Measurements from ENCODE around the gene HSPG2. TPM values are rescaled to one million over a fixed set of nuclear protein-coding genes. Genes with fewer than 3 reads are reported as not detected.
"Not testable (repeated sequence)": the region's sequence is repeated elsewhere in the genome, so short reads cannot be mapped to it uniquely, and the experiment has no call there.

Gene HSPG2
- total and polyA plus RNA-seq, 10 donors: 14.4 to 395 (median 151) TPM

DNA sequence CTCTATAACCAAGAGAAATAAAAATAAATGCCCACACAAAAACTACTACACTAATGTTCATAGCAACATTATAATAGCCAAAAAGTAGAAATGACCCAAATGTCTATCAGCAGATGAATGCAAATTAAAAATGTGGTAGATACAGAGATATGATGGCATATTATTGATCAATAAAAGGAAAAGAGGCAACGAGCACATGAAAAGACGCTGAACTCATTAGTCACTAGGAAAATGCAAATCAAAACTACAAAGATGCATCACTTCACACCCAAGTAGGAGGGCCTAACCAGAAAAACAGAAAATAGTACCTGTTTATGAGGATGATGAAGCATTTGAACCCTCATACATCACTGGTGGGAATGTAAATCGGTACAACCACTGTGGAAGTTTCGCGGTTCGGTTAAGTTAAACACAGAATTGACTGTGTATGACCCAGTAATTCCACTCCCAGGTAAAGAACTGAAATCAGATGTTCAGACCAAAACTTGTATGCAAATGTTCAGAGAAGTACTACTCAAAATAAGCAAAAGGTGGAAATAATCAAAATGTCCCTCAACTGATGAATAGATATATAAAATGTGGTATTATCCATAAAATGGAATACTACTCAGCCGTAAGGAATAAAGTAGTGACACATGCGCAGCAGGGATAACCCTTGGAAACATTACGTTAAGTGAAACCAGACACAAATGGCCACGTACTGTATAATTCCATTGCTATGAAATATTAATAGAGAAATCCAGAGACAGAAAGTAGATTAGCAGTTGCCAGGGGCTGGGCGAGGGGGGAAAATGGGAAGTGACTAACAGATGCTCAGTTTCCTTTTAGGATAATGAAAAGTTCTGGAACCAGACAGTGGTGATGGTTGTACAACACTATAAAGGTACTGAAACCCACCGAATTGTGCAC, 157.2 kb downstream of the HSPG2 start:
- peaks cover 25 to 83% (median 65%) of the 10 kb centered on the region in 6 donors for H3K4me1 ChIP-seq
- peak overlapping the region in 2 of 8 donors; percentile 89 to 92 for H3K4me3 ChIP-seq
- no peak for TF ChIP-seq POLR2A (IDR thresholded peaks at IDR 0.05)
- TF ChIP-seq, protein P1, sequence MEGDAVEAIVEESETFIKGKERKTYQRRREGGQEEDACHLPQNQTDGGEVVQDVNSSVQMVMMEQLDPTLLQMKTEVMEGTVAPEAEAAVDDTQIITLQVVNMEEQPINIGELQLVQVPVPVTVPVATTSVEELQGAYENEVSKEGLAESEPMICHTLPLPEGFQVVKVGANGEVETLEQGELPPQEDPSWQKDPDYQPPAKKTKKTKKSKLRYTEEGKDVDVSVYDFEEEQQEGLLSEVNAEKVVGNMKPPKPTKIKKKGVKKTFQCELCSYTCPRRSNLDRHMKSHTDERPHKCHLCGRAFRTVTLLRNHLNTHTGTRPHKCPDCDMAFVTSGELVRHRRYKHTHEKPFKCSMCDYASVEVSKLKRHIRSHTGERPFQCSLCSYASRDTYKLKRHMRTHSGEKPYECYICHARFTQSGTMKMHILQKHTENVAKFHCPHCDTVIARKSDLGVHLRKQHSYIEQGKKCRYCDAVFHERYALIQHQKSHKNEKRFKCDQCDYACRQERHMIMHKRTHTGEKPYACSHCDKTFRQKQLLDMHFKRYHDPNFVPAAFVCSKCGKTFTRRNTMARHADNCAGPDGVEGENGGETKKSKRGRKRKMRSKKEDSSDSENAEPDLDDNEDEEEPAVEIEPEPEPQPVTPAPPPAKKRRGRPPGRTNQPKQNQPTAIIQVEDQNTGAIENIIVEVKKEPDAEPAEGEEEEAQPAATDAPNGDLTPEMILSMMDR (IDR thresholded peaks at IDR 0.05 in 8 of 11, conservative IDR thresholded peaks at IDR 0.05 in 3 of 11): no peak
- no peak for TF ChIP-seq POLR2AphosphoS5 (IDR thresholded peaks at IDR 0.05)
- WGBS, 5 donors: 57 to 70% (median 68%) methylated on average over 12 of the region's 12 CpGs
- H3K27me3 ChIP-seq (replicated peaks in 1 of 7): no peaks in the 10 kb centered on the region
- DNase-seq: no peak
- intact Hi-C loops (cut with DNase I; ENCODE audit: low total_unique reads): no loop called here
- H3K36me3 ChIP-seq: no peaks in the 10 kb centered on the region
- peak overlapping the region in 6 of 8 donors; percentile 17 to 99 (median 96) for H3K27ac ChIP-seq
- no peaks in the 10 kb centered on the region for H3K9me3 ChIP-seq

DNA sequence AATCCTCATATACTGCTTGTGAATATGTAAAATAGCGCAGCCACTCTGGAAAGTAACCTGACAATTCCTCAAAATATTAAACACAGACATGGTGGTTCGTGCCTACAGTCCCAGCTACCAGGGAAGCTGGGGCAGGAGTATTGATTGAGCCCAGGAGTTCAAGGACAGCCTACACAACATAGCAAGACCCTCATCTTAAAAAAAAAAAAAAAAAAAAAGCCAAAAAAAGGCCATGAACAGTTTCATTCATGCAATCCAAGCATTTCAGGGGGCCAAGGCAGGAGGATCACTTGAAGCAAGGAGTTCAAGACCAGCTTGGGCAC, 158.7 kb downstream of the HSPG2 start:
- no peak for DNase-seq
- WGBS, 5 donors: 80 to 100% (median 98%) methylated on average over 2 of the region's 2 CpGs
- TF ChIP-seq, protein P1 (IDR thresholded peaks at IDR 0.05 in 8 of 11, conservative IDR thresholded peaks at IDR 0.05 in 3 of 11): no peak
- TF ChIP-seq POLR2AphosphoS5 (IDR thresholded peaks at IDR 0.05) (no peak), POLR2A (IDR thresholded peaks at IDR 0.05) (no peak)
- Histone ChIP-seq H3K4me1 (peaks cover 33 to 89% (median 73%) of the 10 kb centered on the region in 6 donors), H3K36me3 (no peaks in the 10 kb centered on the region), H3K27me3 (replicated peaks in 1 of 7) (no peaks in the 10 kb centered on the region), H3K27ac (no peak overlapping the region), H3K4me3 (no peak overlapping the region), H3K9me3 (no peaks in the 10 kb centered on the region)
- intact Hi-C loops (cut with DNase I; ENCODE audit: low total_unique reads): no loop called here

DNA sequence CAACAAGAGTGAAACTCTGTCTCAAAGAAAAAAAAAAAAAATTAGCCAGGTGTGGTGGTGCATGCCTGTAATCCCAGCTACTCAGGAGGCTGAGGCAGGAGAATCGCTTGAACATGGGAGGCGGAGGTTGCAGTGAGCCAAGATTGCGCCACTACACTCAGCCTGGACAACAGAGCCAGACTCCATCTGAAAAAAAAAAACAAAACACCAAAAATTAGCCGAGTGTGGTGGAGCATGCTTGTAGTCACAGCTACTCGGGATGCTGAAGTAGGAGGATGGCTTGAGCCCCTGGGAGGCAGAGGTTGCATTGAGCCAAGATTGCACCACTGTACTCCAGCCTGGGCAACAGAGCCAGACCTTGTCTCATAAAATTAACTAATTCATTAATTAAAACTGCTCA, 160.2 kb downstream of the HSPG2 start:
- H3K27me3 ChIP-seq (replicated peaks in 1 of 7); intact Hi-C loops (cut with DNase I; ENCODE audit: low total_unique reads); H3K4me3 ChIP-seq; H3K36me3 ChIP-seq; H3K9me3 ChIP-seq; DNase-seq; H3K27ac ChIP-seq: not testable (repeated sequence)
- 71 to 87% (median 84%) methylated on average over 5 of the region's 5 CpGs for WGBS, 5 donors
- H3K4me1 ChIP-seq: peaks cover 41 to 98% (median 84%) of the 10 kb centered on the region in 6 donors

DNA sequence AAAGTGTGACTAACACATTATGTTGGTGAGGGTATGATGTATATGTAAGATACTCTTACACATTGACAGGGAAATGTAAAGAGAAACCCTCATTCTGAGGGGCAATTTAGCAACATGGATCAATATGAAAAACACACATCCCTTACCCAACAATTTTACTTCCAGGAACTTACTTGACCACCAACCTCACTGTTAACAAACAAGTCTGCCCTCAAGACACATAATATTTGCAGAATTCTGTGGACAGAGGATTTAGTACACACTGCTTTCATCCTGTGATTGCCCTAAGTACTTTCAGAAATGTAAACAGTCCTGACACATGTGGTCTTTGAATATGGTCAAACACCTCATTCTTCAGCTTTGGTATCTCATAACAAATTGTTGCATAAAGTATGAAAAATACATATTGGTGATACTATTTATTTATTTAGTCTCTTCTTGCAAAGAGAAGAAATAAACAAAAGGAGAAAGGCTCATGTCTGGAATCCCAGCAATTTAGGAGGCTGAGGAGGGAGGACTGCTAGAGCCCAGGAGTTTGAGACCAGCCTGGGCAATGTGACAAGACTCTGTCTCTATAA, 161.0 kb downstream of the HSPG2 start:
- H3K4me3 ChIP-seq: no peak overlapping the region
- no peaks in the 10 kb centered on the region for H3K9me3 ChIP-seq
- H3K27ac ChIP-seq: peak overlapping the region in 5 of 8 donors; percentile 13 to 61 (median 29)
- H3K4me1 ChIP-seq: peaks cover 37 to 98% (median 79%) of the 10 kb centered on the region in 6 donors
- no peaks in the 10 kb centered on the region for H3K27me3 ChIP-seq (replicated peaks in 1 of 7)
- TF ChIP-seq POLR2A (IDR thresholded peaks at IDR 0.05) (no peak), POLR2AphosphoS5 (IDR thresholded peaks at IDR 0.05) (no peak)
- TF ChIP-seq, protein P1 (IDR thresholded peaks at IDR 0.05 in 8 of 11, conservative IDR thresholded peaks at IDR 0.05 in 3 of 11): no peak
- no peaks in the 10 kb centered on the region for H3K36me3 ChIP-seq
- intact Hi-C loops (cut with DNase I; ENCODE audit: low total_unique reads): no loop called here
- DNase-seq: no peak

Measured in spleen (tissue), 11 donors.